RWPE1 (cell line): Measurements from ENCODE around the gene HSPBP1.
A peak's percentile ranks its signal among the peaks of the same experiment; 100 is the strongest.
"Not testable (repeated sequence)": the region's sequence is repeated elsewhere in the genome, so short reads cannot be mapped to it uniquely, and the experiment has no call there.

ENCODE experiments used
- CTCF ChIA-PET: fragments of 350-600 bp; sonication (Branson Sonifier 250); formaldehyde crosslinking; extraction: SDS; loops from one replicate; lab custom pipeline; 2021; lab: Yijun Ruan, JAX
- POLR2A ChIA-PET: fragments of 400-600 bp; formaldehyde crosslinking; extraction: SDS; loops from one replicate; lab custom pipeline; 2020; ENCODE audit warnings: antibody characterized with exemption; ENCODE audit not compliant: low non-redundant PET; lab: Yijun Ruan, JAX
- DNase-seq: peaks from one replicate; pipeline ENCODE4 v3.0.0; 2012; ENCODE audit warnings: low spot score
- H3K27ac ChIP-seq: fragments of 450-650 bp; 2 replicates; pipeline ENCODE4 v1.5.1; 2017
- CTCF ChIP-seq: fragments of 450-650 bp; conservative IDR thresholded peaks from 2 replicates; pipeline ENCODE4 v1.5.1; 2017; ENCODE audit warnings: low read depth, mild to moderate bottlenecking

Gene HSPBP1

GRCh38 chr19:55226273-55226672 is 53.6 kb downstream of the HSPBP1 start:
- POLR2A ChIA-PET = no interaction called here
- H3K27ac ChIP-seq = peak overlapping the region; percentile 32; the same call in 1 of the 2 replicates
- CTCF ChIA-PET = no interaction called here
- TF ChIP-seq CTCF = no peak
- no peak for DNase-seq

GRCh38 chr19:55225415-55225958 is 54.4 kb downstream of the HSPBP1 start:
- no peak for TF ChIP-seq CTCF
- ChIA-PET CTCF (no interaction called here), POLR2A (no interaction called here)
- DNase-seq = no peak
- peak overlapping the region; percentile 30; the same call in 1 of the 2 replicates for H3K27ac ChIP-seq

- POLR2A ChIA-PET, DNase-seq, CTCF ChIA-PET: not testable (repeated sequence)
- peak overlapping the region; percentile 30 for H3K27ac ChIP-seq
Measured at GRCh38 chr19:55224679-55225414, 55.1 kb downstream of the HSPBP1 start.

- no peak for DNase-seq
- ChIA-PET POLR2A (no interaction called here), CTCF (no interaction called here)
- peak overlapping the region; percentile 29 for H3K27ac ChIP-seq
- no peak for TF ChIP-seq CTCF
Measured at GRCh38 chr19:55224038-55224665, 55.8 kb downstream of the HSPBP1 start.

GRCh38 chr19:55223291-55224037 is 56.4 kb downstream of the HSPBP1 start:
- CTCF ChIA-PET = no interaction called here
- POLR2A ChIA-PET = no interaction called here
- TF ChIP-seq CTCF = no peak
- peak overlapping the region; percentile 29 for H3K27ac ChIP-seq
- no peak for DNase-seq

GRCh38 chr19:55220525-55220924 is 59.4 kb downstream of the HSPBP1 start:
- POLR2A ChIA-PET = no interaction called here
- CTCF ChIA-PET = no interaction called here
- no peak for DNase-seq
- H3K27ac ChIP-seq = no peak overlapping the region
- no peak for TF ChIP-seq CTCF
